Activated CD8-positive, alpha-beta memory T cell treated with anti-CD3 and anti-CD28 coated beads for 36 hours (primary cell): Measurements from ENCODE around the gene SDR42E1. TPM values are rescaled to one million over a fixed set of nuclear protein-coding genes. Genes with fewer than 3 reads are reported as not detected.
"Not testable (repeated sequence)": the region's sequence is repeated elsewhere in the genome, so short reads cannot be mapped to it uniquely, and the experiment has no call there.

Experiments
- CTCF ChIA-PET: fragments of 350-600 bp; sonication (Branson Sonifier 250); formaldehyde crosslinking; loops from one replicate; lab custom pipeline; 2021; ENCODE audit warnings: antibody characterized with exemption; lab: Charles Lee
- POLR2A ChIA-PET: fragments of 350-600 bp; sonication (Branson Sonifier 250); formaldehyde crosslinking; loops from one replicate; lab custom pipeline; 2021; ENCODE audit warnings: antibody characterized with exemption; lab: Charles Lee
- total RNA-seq, 2 experiments: library from RNA; stranded (reverse); gene quantifications; one replicate each; pipeline ENCODE4 v1.2.3, GENCODE V29; 2021

SDR42E1 gene
- total RNA-seq, 2 experiments from 2014 or later: 9.4 to 11.2 TPM

- ChIA-PET POLR2A (no interaction called here), CTCF (no interaction called here)
Measured at GRCh38 chr16:82010649-82011048, 621 bp downstream of the SDR42E1 start.

GRCh38 chr16:82009789-82010188 lies 1.5 kb downstream of the SDR42E1 start:
- POLR2A ChIA-PET, CTCF ChIA-PET: not testable (repeated sequence)

- POLR2A ChIA-PET: no interaction called here
- CTCF ChIA-PET: no interaction called here
Measured at GRCh38 chr16:82008957-82009592, 2.2 kb downstream of the SDR42E1 start.

GRCh38 chr16:82007189-82007588 lies 4.1 kb downstream of the SDR42E1 start:
- POLR2A ChIA-PET: no interaction called here
- CTCF ChIA-PET: no interaction called here

GRCh38 chr16:82006036-82006435 lies 5.2 kb downstream of the SDR42E1 start:
- ChIA-PET POLR2A (no interaction called here), CTCF (no interaction called here)

GRCh38 chr16:82005027-82005830 lies 6.0 kb downstream of the SDR42E1 start:
- POLR2A ChIA-PET: no interaction called here
- CTCF ChIA-PET: no interaction called here

GRCh38 chr16:82004601-82005000 lies 6.7 kb downstream of the SDR42E1 start:
- ChIA-PET CTCF (no interaction called here), POLR2A (no interaction called here)

- ChIA-PET CTCF (no interaction called here), POLR2A (no interaction called here)
Measured at GRCh38 chr16:82002831-82003230, 8.4 kb downstream of the SDR42E1 start.

- POLR2A ChIA-PET: no interaction called here
- CTCF ChIA-PET: no interaction called here
Measured at GRCh38 chr16:81997738-81998137, 13.5 kb downstream of the SDR42E1 start.

GRCh38 chr16:81996664-81997509 lies 14.4 kb downstream of the SDR42E1 start:
- POLR2A ChIA-PET: no interaction called here
- CTCF ChIA-PET: no interaction called here

- CTCF ChIA-PET: no interaction called here
- POLR2A ChIA-PET: no interaction called here
Measured at GRCh38 chr16:81995651-81996050, 15.6 kb downstream of the SDR42E1 start.

- POLR2A ChIA-PET: no interaction called here
- CTCF ChIA-PET: no interaction called here
Measured at GRCh38 chr16:81994485-81994884, 16.8 kb downstream of the SDR42E1 start.

GRCh38 chr16:81992859-81993258 lies 18.4 kb downstream of the SDR42E1 start:
- ChIA-PET CTCF (no interaction called here), POLR2A (no interaction called here)

- POLR2A ChIA-PET: no interaction called here
- CTCF ChIA-PET: no interaction called here
Measured at GRCh38 chr16:81987706-81988105, 23.6 kb downstream of the SDR42E1 start.

GRCh38 chr16:81987121-81987520 lies 24.1 kb downstream of the SDR42E1 start:
- ChIA-PET CTCF (no interaction called here), POLR2A (no interaction called here)

GRCh38 chr16:81977335-81977942 lies 33.8 kb downstream of the SDR42E1 start:
- CTCF ChIA-PET, POLR2A ChIA-PET: not testable (repeated sequence)

GRCh38 chr16:81975637-81976036 lies 35.6 kb downstream of the SDR42E1 start:
- POLR2A ChIA-PET: no interaction called here
- CTCF ChIA-PET: no interaction called here

- CTCF ChIA-PET: no interaction called here
Measured at GRCh38 chr16:81973737-81974136, 37.5 kb downstream of the SDR42E1 start.

GRCh38 chr16:81971853-81972252 lies 39.4 kb downstream of the SDR42E1 start:
- CTCF ChIA-PET: no interaction called here

More at GRCh38 chr16:81973737-81974136, 37.5 kb downstream of the SDR42E1 start:
- POLR2A ChIA-PET: no interaction called here

GRCh38 chr16:81967358-81967757 lies 43.9 kb downstream of the SDR42E1 start:
- ChIA-PET CTCF (no interaction called here), POLR2A (interaction anchor here (0.5 kb wide), 1 partner anchor 851 kb away, joined by 4 read pairs; no protein-coding TSS in a partner anchor)

More at GRCh38 chr16:81971853-81972252, 39.4 kb downstream of the SDR42E1 start:
- POLR2A ChIA-PET: no interaction called here
